HEK293 (cell line): ENCODE data around the gene LOXL4.
A peak's percentile ranks its signal among the peaks of the same experiment; 100 is the strongest.

ENCODE experiments used
- AEBP2 ChIP-seq: fragments of 450-650 bp; formaldehyde crosslinking; IDR thresholded peaks from 2 replicates; pipeline ENCODE4 v1.5.1; 2016; ENCODE audit warnings: missing biosample characterization, missing genetic modification characterization, borderline replicate concordance
- ATF2 ChIP-seq: fragments of 450-650 bp; formaldehyde crosslinking; IDR thresholded peaks from 2 replicates; pipeline ENCODE4 v1.5.1; 2016; ENCODE audit warnings: missing biosample characterization, missing genetic modification characterization, low read depth
- KLF10 ChIP-seq: fragments of 450-650 bp; IDR thresholded peaks from 2 replicates; pipeline ENCODE4 v1.5.1; 2018; ENCODE audit warnings: missing biosample characterization, mild to moderate bottlenecking, missing genetic modification characterization
- PRDM1 ChIP-seq: fragments of 450-650 bp; formaldehyde crosslinking; IDR thresholded peaks from 2 replicates; pipeline ENCODE4; 2016; ENCODE audit warnings: missing biosample characterization, missing genetic modification characterization
- REPIN1 ChIP-seq: fragments of 450-650 bp; formaldehyde crosslinking; IDR thresholded peaks from 2 replicates; pipeline ENCODE4 v1.5.1; 2017; ENCODE audit warnings: missing biosample characterization, missing genetic modification characterization, low read depth
- SP7 ChIP-seq: fragments of 450-650 bp; formaldehyde crosslinking; IDR thresholded peaks from 2 replicates; pipeline ENCODE4 v1.5.1; 2016; ENCODE audit warnings: missing biosample characterization, missing genetic modification characterization
- ZBTB10 ChIP-seq: fragments of 450-650 bp; formaldehyde crosslinking; IDR thresholded peaks from 2 replicates; pipeline ENCODE4 v1.5.1; 2016; ENCODE audit warnings: missing biosample characterization, missing genetic modification characterization
- ZBTB20 ChIP-seq: fragments of 450-650 bp; formaldehyde crosslinking; IDR thresholded peaks from 2 replicates; pipeline ENCODE4 v1.5.1; 2016; ENCODE audit warnings: missing biosample characterization, missing genetic modification characterization
- ZFP3 ChIP-seq: fragments of 450-650 bp; formaldehyde crosslinking; IDR thresholded peaks from 2 replicates; pipeline ENCODE4 v1.5.1; 2016; ENCODE audit warnings: low read depth, missing biosample characterization, missing genetic modification characterization
- ZIC2 ChIP-seq: fragments of 450-650 bp; formaldehyde crosslinking; IDR thresholded peaks from 2 replicates; pipeline ENCODE4 v1.5.1; 2016; ENCODE audit warnings: missing biosample characterization, missing genetic modification characterization
- ZNF121 ChIP-seq: fragments of 450-650 bp; formaldehyde crosslinking; IDR thresholded peaks from 2 replicates; pipeline ENCODE4 v1.5.1; 2016; ENCODE audit warnings: missing biosample characterization, missing genetic modification characterization
- ZNF138 ChIP-seq: fragments of 450-650 bp; formaldehyde crosslinking; IDR thresholded peaks from 2 replicates; pipeline ENCODE4 v1.5.1; 2016; ENCODE audit warnings: missing biosample characterization, missing genetic modification characterization, borderline replicate concordance
- ZNF16 ChIP-seq: fragments of 450-650 bp; formaldehyde crosslinking; IDR thresholded peaks from 2 replicates; pipeline ENCODE4 v1.5.1; 2016; ENCODE audit warnings: low read depth, missing biosample characterization, missing genetic modification characterization
- ZNF350 ChIP-seq: fragments of 450-650 bp; formaldehyde crosslinking; IDR thresholded peaks from 2 replicates; pipeline ENCODE4 v1.5.0; 2017; ENCODE audit warnings: missing biosample characterization, mild to moderate bottlenecking, missing genetic modification characterization
- ZNF398 ChIP-seq: fragments of 450-650 bp; formaldehyde crosslinking; IDR thresholded peaks from 2 replicates; pipeline ENCODE4 v1.5.1; 2017; ENCODE audit warnings: missing biosample characterization, missing genetic modification characterization
- ZNF404 ChIP-seq: fragments of 450-650 bp; formaldehyde crosslinking; IDR thresholded peaks from 2 replicates; pipeline ENCODE4 v1.5.1; 2017; ENCODE audit warnings: missing biosample characterization, missing genetic modification characterization
- ZNF426 ChIP-seq: fragments of 450-650 bp; formaldehyde crosslinking; IDR thresholded peaks from 2 replicates; pipeline ENCODE4 v1.5.1; 2017; ENCODE audit warnings: missing biosample characterization, missing genetic modification characterization, mild to moderate bottlenecking, inconsistent platforms, moderate library complexity
- ZNF518A ChIP-seq: fragments of 450-650 bp; formaldehyde crosslinking; conservative IDR thresholded peaks from 2 replicates; pipeline ENCODE4 v1.5.1; 2016; ENCODE audit warnings: low read depth, missing biosample characterization, missing genetic modification characterization
- ZNF76 ChIP-seq: fragments of 450-650 bp; formaldehyde crosslinking; IDR thresholded peaks from 2 replicates; pipeline ENCODE4; 2016; ENCODE audit warnings: low read depth, missing biosample characterization, missing genetic modification characterization, borderline replicate concordance
- ZXDB ChIP-seq: fragments of 450-650 bp; formaldehyde crosslinking; IDR thresholded peaks from 2 replicates; pipeline ENCODE4 v1.5.1; 2016; ENCODE audit warnings: missing biosample characterization, missing genetic modification characterization
- TF ChIP-seq, protein P1 (sequence below): fragments of 450-650 bp; formaldehyde crosslinking; IDR thresholded peaks from 2 replicates; pipeline ENCODE4 v1.5.1; 2016; ENCODE audit warnings: missing biosample characterization, missing genetic modification characterization
- TF ChIP-seq, protein P2 (sequence below): fragments of 450-650 bp; formaldehyde crosslinking; optimal IDR thresholded peaks from 2 replicates; pipeline ENCODE3; 2016; ENCODE audit warnings: missing biosample characterization, mild to moderate bottlenecking, missing genetic modification characterization

The LOXL4 gene

DNA sequence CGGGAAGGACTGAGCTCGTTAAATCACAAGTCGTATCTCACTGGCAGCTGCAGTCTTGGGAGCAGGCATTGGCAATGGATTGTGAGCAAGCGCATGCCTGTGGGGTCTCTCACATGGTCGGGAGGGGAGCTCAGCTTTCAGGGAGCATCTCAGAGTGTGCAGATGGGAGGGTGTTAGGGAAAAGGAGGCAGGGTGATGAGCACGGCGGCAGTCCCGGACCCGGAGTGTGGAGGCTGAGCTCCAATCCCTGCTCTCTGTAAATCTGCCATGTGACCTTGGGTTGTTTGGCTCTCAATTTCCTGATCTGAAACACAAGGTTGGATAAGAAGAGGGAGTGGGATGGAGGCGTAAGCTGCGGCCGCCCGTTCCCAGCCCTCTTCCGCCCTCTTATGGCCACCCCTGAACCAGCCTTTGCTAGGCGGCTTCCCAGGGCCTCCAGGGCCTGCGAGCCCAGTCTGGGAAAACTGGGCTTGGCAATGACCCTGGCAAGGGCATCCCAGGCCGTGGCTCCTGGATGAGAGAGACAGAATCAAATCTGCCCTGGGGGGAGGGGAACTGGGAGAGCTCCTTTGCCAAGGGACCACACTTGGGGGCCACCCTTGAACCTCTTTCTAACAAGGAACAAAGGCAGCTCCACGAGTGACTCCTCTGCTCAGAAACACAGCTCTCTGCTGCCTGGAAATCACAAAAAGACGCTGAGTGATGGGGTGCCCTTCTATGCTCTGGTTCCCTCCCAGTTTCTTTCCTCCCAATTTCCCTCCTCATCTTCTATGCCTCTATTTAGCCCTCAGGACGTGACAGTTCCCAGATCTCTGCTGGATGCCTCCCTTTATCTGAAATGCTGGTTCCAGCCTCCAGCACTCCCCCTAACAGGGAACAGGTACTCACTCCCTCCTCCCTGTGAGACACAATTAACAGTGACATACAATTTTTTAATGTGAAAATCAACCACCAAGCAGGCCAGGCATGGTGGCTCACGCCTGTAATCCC lies 41.7 kb upstream of the LOXL4 start (continued):
- TF ChIP-seq ATF2: no peak
- TF ChIP-seq ZNF398 (tag by site-specific recombination): no peak
- TF ChIP-seq PRDM1 (tag by site-specific recombination): no peak
- no peak for TF ChIP-seq ZIC2
- TF ChIP-seq ZNF518A: no peak
- TF ChIP-seq ZNF76 (tag by site-specific recombination): 0 out of 2 replicates have a peak, but pooled peaks have one; percentile 11
- TF ChIP-seq, protein P1, sequence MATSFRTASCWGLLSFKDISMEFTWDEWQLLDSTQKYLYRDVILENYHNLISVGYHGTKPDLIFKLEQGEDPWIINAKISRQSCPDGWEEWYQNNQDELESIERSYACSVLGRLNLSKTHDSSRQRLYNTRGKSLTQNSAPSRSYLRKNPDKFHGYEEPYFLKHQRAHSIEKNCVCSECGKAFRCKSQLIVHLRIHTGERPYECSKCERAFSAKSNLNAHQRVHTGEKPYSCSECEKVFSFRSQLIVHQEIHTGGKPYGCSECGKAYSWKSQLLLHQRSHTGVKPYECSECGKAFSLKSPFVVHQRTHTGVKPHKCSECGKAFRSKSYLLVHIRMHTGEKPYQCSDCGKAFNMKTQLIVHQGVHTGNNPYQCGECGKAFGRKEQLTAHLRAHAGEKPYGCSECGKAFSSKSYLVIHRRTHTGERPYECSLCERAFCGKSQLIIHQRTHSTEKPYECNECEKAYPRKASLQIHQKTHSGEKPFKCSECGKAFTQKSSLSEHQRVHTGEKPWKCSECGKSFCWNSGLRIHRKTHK: no peak
- no peak for TF ChIP-seq ZNF138 (tag by site-specific recombination)
- no peak for TF ChIP-seq ZNF350 (tag by site-specific recombination)
- no peak for TF ChIP-seq ZNF121 (tag by site-specific recombination)
- TF ChIP-seq ZNF404 (tag by site-specific recombination): no peak
- TF ChIP-seq AEBP2 (tag by site-specific recombination): no peak
- peak; percentile 45; the same call in 1 of the 2 replicates for TF ChIP-seq SP7 (tag by site-specific recombination)
- TF ChIP-seq ZFP3: no peak
- TF ChIP-seq KLF10 (tag by site-specific recombination): no peak
- TF ChIP-seq REPIN1 (tag by site-specific recombination): no peak
- TF ChIP-seq ZXDB (tag by site-specific recombination): no peak
- no peak for TF ChIP-seq ZBTB10 (tag by site-specific recombination)
- TF ChIP-seq, protein P2, sequence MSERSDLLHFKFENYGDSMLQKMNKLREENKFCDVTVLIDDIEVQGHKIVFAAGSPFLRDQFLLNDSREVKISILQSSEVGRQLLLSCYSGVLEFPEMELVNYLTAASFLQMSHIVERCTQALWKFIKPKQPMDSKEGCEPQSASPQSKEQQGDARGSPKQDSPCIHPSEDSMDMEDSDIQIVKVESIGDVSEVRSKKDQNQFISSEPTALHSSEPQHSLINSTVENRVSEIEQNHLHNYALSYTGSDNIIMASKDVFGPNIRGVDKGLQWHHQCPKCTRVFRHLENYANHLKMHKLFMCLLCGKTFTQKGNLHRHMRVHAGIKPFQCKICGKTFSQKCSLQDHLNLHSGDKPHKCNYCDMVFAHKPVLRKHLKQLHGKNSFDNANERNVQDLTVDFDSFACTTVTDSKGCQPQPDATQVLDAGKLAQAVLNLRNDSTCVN: no peak
- no peak for TF ChIP-seq ZNF16
- TF ChIP-seq ZBTB20 (tag by site-specific recombination): peak; percentile 56
- TF ChIP-seq ZNF426 (tag by site-specific recombination): no peak
